NCI-H1694 (cell line): ENCODE data around the gene MRGPRE.

Experiments used
- DNase-seq: peaks from one replicate; lab custom pipeline; 2025; lab: John Stamatoyannopoulos, UW

Gene MRGPRE

GRCh38 chr11:3178349-3178748 is 53.9 kb downstream of the MRGPRE start:
- no peak for DNase-seq

- DNase-seq, result no peak
These were observed 54.3 kb downstream of the MRGPRE start for GRCh38 chr11:3177931-3178330.
